CD4-positive, alpha-beta T cell treated with Interleukin-17A for 1 hour (primary cell): ENCODE results near the gene TSKS.
A peak's percentile ranks its signal among the peaks of the same experiment; 100 is the strongest.
"Not testable (repeated sequence)": the region's sequence is repeated elsewhere in the genome, so short reads cannot be mapped to it uniquely, and the experiment has no call there.

ENCODE experiments used
- DNase-seq: peaks from one replicate; pipeline ENCODE4 v3.0.0-alpha.2; 2020

TSKS gene

GRCh38 chr19:49766007-49766929 lies 3.2 kb upstream of the TSKS start:
- DNase-seq: peak; percentile 100

- no peak for DNase-seq
Observed at GRCh38 chr19:49764341-49764740, 1.2 kb upstream of the TSKS start.

GRCh38 chr19:49761625-49762311 lies 1.3 kb downstream of the TSKS start:
- no peak for DNase-seq

- no peak for DNase-seq
Observed at GRCh38 chr19:49761249-49761624, 1.9 kb downstream of the TSKS start.

GRCh38 chr19:49758292-49758691 lies 4.8 kb downstream of the TSKS start:
- DNase-seq: no peak

- no peak for DNase-seq
Observed at GRCh38 chr19:49755956-49756355, 7.2 kb downstream of the TSKS start.

GRCh38 chr19:49752701-49753100 lies 10.4 kb downstream of the TSKS start:
- no peak for DNase-seq

- no peak for DNase-seq
Observed at GRCh38 chr19:49749771-49750170, 13.3 kb downstream of the TSKS start.

- no peak for DNase-seq
Observed at GRCh38 chr19:49749055-49749716, 13.9 kb downstream of the TSKS start.

- peak; percentile 70 for DNase-seq
Observed at GRCh38 chr19:49746206-49746958, 16.7 kb downstream of the TSKS start.

GRCh38 chr19:49744946-49745381 lies 18.1 kb downstream of the TSKS start:
- DNase-seq: no peak

- DNase-seq: no peak
Observed at GRCh38 chr19:49741210-49741844, 21.8 kb downstream of the TSKS start.

- DNase-seq: no peak
Observed at GRCh38 chr19:49739933-49740332, 23.2 kb downstream of the TSKS start.

- DNase-seq: no peak
Observed at GRCh38 chr19:49739098-49739497, 24.0 kb downstream of the TSKS start.

GRCh38 chr19:49738268-49738667 lies 24.8 kb downstream of the TSKS start:
- no peak for DNase-seq

GRCh38 chr19:49730166-49730565 lies 32.9 kb downstream of the TSKS start:
- no peak for DNase-seq

GRCh38 chr19:49727217-49728030 lies 35.7 kb downstream of the TSKS start:
- no peak for DNase-seq

- DNase-seq: not testable (repeated sequence)
Observed at GRCh38 chr19:49719420-49719819, 43.7 kb downstream of the TSKS start.

GRCh38 chr19:49718991-49719390 lies 44.1 kb downstream of the TSKS start:
- DNase-seq: no peak

GRCh38 chr19:49718511-49718910 lies 44.6 kb downstream of the TSKS start:
- no peak for DNase-seq

- DNase-seq: no peak
Observed at GRCh38 chr19:49716154-49716553, 47.0 kb downstream of the TSKS start.
